Omental fat pad (tissue), 4 donors: Measurements from ENCODE around the gene CBX2. TPM values are rescaled to one million over a fixed set of nuclear protein-coding genes. Genes with fewer than 3 reads are reported as not detected.

Experiments
- ATAC-seq: fragments of 150-250 bp; one replicate; pipeline ENCODE4 v1.9.1; 2016; ENCODE audit warnings: mild to moderate bottlenecking, moderate library complexity; ENCODE audit not compliant: low FRiP score
- DNase-seq: peaks from one replicate; pipeline ENCODE4 v3.0.0-alpha.2; 2019; ENCODE audit warnings: low spot score
- CTCF ChIP-seq, 3 donors: fragments of 450-650 bp; IDR thresholded peaks; one replicate each; pipeline ENCODE4 v1.5.1; 2016 to 2017; ENCODE audit warnings: antibody characterized with exemption in 3 of 3, mild to moderate bottlenecking in 3 of 3, moderate library complexity in 2 of 3
- total RNA-seq, 4 donors: library from RNA; depleted of rRNA; stranded (reverse); fragments of >200 nt; gene quantifications; one replicate each; pipeline ENCODE4 v1.1.0, GENCODE V29; 2016

Gene CBX2
- total RNA-seq, 4 donors from 2014 or later: 0.28 to 5.2 (median 1.5) TPM

- ATAC-seq: no peak
- DNase-seq: no peak
Observed at GRCh38 chr17:79785017-79785899, 7.3 kb downstream of the CBX2 start.

GRCh38 chr17:79785900-79786810 is 8.2 kb downstream of the CBX2 start:
- TF ChIP-seq CTCF (IDR thresholded peaks at IDR 0.05): no peak
- DNase-seq: no peak
- ATAC-seq: no peak

More at GRCh38 chr17:79785017-79785899, 7.3 kb downstream of the CBX2 start:
- no peak for TF ChIP-seq CTCF (IDR thresholded peaks at IDR 0.05)

- DNase-seq (no peak), ATAC-seq (no peak)
- TF ChIP-seq CTCF (IDR thresholded peaks at IDR 0.05): no peak
Observed at GRCh38 chr17:79786930-79787643, 9.1 kb downstream of the CBX2 start.

- DNase-seq (no peak), ATAC-seq (no peak)
- no peak for TF ChIP-seq CTCF (IDR thresholded peaks at IDR 0.05)
Observed at GRCh38 chr17:79788455-79788854, 10.5 kb downstream of the CBX2 start.

GRCh38 chr17:79788989-79789942 is 11.3 kb downstream of the CBX2 start:
- ATAC-seq (no peak), DNase-seq (no peak)
- TF ChIP-seq CTCF (IDR thresholded peaks at IDR 0.05): no peak
